Ovary (tissue), 10 donors: ENCODE data around the gene UBQLNL. TPM values are rescaled to one million over a fixed set of nuclear protein-coding genes. Genes with fewer than 3 reads are reported as not detected.

Source experiments
- DNase-seq, 5 donors: peaks; one replicate each; pipeline ENCODE4 v3.0.0-alpha.2; 2019 to 2020
- H3K27ac ChIP-seq, 2 donors: fragments of 200-600 bp; one replicate each; pipeline versions ENCODE4 v1.5.1 to v1.8.0; 2019 to 2022
- H3K27me3 ChIP-seq: fragments of 200-600 bp; one replicate; pipeline ENCODE4 v1.8.0; 2022
- H3K36me3 ChIP-seq: fragments of 200-600 bp; sonication (generic); one replicate; pipeline ENCODE4 v1.5.1; 2019
- H3K4me1 ChIP-seq: one replicate; pipeline ENCODE4 v1.8.1; 2013; ENCODE audit warnings: mild to moderate bottlenecking, moderate library complexity; ENCODE audit not compliant: insufficient read depth
- H3K4me3 ChIP-seq: fragments of 200-600 bp; sonication (generic); one replicate; pipeline ENCODE4 v1.5.1; 2017
- H3K9me3 ChIP-seq, 2 donors: fragments of 200-600 bp in 1 of 2; sonication (generic) in 1 of 2; one replicate each; pipeline versions ENCODE4 v1.5.1 to v1.8.1; 2013 to 2019; ENCODE audit warnings: mild to moderate bottlenecking in 1 of 2, moderate library complexity in 1 of 2
- EP300 ChIP-seq: sonication (generic); formaldehyde crosslinking; IDR thresholded peaks from one replicate; pipeline ENCODE4 v1.6.1; 2017; ENCODE audit warnings: antibody characterized with exemption
- POLR2A ChIP-seq: fragments of 450-650 bp; IDR thresholded peaks from one replicate; pipeline ENCODE4 v1.6.1; 2017; ENCODE audit warnings: antibody characterized with exemption, mild to moderate bottlenecking, moderate library complexity
- WGBS, 3 donors: extraction: QIAGEN DNeasy Blood & Tissue Kit in 1 of 3; methylation state at CpG; one replicate each; pipeline versions ENCODE4 v1.1.5 to v1.1.7; 2013 to 2017; 5-methylcytosine and 5-hydroxymethylcytosine counted together
- intact Hi-C, 4 donors: fragments of 100-400 bp; cut with DNase I; formaldehyde crosslinking; loops; one replicate each; pipeline versions ENCODE4 v1.11.0 to v1.15.1; 2022 to 2023
- long read RNA-seq, 3 donors: library from polyadenylated mRNA in 2 of 3; unstranded in 2 of 3; transcript quantifications; one replicate each; pipeline ENCODE4 v2.0.0 and lab custom pipeline, GENCODE V29; 2021 to 2026
- polyA plus RNA-seq, 2 donors: library from polyadenylated mRNA; stranded (reverse); fragments of 200-250 nt in 1 of 2; fragments of 350-450 nt in 1 of 2; fragmentation: Illumina TruSeq in 1 of 2; extraction: RNeasy Lipid Tissue Mini Kit (QIAGEN cat#74804) in 1 of 2; gene quantifications; one replicate each; pipeline ENCODE4 v1.2.3, GENCODE V29; 2013 to 2014
- total RNA-seq, 7 donors: library from RNA; depleted of rRNA in 2 of 7; stranded (reverse); fragments of >200 nt in 2 of 7; fragmentation: NEBNext Ultra II Directional in 3 of 7; extraction: Animal tissue kit (Norgen Biotek cat#: 25700) in 3 of 7; gene quantifications; one replicate each; pipeline versions ENCODE4 v1.1.0 to v1.2.4, GENCODE V29; 2016 to 2023
- TF ChIP-seq, protein P1 (sequence below), 3 donors: fragments of 450-650 bp in 2 of 3; fragments of 200-600 bp in 1 of 3; IDR thresholded peaks; one replicate each; pipeline versions ENCODE4 v1.5.1 to v1.8.0; 2016 to 2022; ENCODE audit warnings: antibody characterized with exemption in 3 of 3, mild to moderate bottlenecking in 1 of 3
- donor health status: DM: no; HTN: no; CAD: no; lungs with moderate emphysema.
- donor health status: DM: no; HTN: no; CAD: no.
- donor health status: Bipolar disorder and iron deficiency.
- donor health status: DM: yes; HTN: yes; CAD: no.
- donor health status: DM: no; HTN: no; CAD: no.
- donor health status: DM: yes; HTN: yes; CAD: no.

UBQLNL gene, protein sequence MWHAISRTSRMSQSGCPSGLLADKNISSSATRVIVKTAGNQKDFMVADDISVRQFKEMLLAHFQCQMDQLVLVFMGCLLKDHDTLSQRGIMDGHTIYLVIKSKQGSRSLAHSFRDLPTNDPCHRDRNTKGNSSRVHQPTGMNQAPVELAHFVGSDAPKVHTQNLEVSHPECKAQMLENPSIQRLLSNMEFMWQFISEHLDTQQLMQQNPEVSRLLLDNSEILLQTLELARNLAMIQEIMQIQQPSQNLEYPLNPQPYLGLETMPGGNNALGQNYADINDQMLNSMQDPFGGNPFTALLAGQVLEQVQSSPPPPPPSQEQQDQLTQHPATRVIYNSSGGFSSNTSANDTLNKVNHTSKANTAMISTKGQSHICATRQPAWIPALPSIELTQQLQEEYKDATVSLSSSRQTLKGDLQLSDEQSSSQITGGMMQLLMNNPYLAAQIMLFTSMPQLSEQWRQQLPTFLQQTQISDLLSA
- total RNA-seq: 1 to 10 TPM in 6 of 7 donors, under 1 TPM in 1; 0.50 to 3.0 (median 1.3) TPM
- under 1 TPM; 0.73 to 0.87 TPM for polyA plus RNA-seq
- long read RNA-seq, donor 1: 0 reads
- long read RNA-seq, donor 2: 0 reads
- long read RNA-seq, donor 3, partial matches to known transcripts: 0 of 1 reads
- long read RNA-seq, donor 3, other reads (novel, unspliced or antisense): 0 of 1 reads

DNA sequence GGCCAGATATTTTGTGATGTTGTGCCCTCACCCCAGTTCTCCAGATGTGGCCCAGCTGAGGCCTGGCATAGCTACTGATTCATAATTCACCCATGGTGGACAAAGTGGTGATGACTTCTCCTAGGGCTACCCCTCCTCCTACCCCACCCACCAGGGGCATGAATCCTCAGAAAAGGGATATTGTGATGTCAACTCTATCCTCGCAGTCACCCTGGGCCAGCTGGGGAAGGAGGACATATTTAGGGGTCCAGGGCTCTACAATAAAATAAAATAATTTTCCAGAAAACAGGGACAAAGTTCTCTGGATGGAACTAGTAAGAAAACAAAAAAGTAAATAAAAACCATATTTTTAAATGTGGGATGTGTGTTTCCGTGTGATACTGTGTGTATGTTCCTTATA lies at the start of gene UBQLNL:
UBQLNL (minus strand) TSS at position 101 of the 400 bp plus-strand sequence. CDS start 258 bp downstream, outside the sequence.
- no peaks in the 10 kb centered on the region for H3K36me3 ChIP-seq
- no peak for DNase-seq
- intact Hi-C loops: no loop called here
- H3K27me3 ChIP-seq: no peaks in the 10 kb centered on the region
- TF ChIP-seq POLR2A (no peak), EP300 (no peak)
- TF ChIP-seq, protein P1, sequence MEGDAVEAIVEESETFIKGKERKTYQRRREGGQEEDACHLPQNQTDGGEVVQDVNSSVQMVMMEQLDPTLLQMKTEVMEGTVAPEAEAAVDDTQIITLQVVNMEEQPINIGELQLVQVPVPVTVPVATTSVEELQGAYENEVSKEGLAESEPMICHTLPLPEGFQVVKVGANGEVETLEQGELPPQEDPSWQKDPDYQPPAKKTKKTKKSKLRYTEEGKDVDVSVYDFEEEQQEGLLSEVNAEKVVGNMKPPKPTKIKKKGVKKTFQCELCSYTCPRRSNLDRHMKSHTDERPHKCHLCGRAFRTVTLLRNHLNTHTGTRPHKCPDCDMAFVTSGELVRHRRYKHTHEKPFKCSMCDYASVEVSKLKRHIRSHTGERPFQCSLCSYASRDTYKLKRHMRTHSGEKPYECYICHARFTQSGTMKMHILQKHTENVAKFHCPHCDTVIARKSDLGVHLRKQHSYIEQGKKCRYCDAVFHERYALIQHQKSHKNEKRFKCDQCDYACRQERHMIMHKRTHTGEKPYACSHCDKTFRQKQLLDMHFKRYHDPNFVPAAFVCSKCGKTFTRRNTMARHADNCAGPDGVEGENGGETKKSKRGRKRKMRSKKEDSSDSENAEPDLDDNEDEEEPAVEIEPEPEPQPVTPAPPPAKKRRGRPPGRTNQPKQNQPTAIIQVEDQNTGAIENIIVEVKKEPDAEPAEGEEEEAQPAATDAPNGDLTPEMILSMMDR (IDR thresholded peaks at IDR 0.05): no peak
- H3K27ac ChIP-seq: no peak within 1 kb of the TSS
- no peaks in the 10 kb centered on the region for H3K9me3 ChIP-seq
- no peaks in the 10 kb centered on the region for H3K4me1 ChIP-seq
- 93 to 99% (median 94%) methylated on average over 2 of the region's 2 CpGs for WGBS, 3 donors
- H3K4me3 ChIP-seq: no peak within 1 kb of the TSS

DNA sequence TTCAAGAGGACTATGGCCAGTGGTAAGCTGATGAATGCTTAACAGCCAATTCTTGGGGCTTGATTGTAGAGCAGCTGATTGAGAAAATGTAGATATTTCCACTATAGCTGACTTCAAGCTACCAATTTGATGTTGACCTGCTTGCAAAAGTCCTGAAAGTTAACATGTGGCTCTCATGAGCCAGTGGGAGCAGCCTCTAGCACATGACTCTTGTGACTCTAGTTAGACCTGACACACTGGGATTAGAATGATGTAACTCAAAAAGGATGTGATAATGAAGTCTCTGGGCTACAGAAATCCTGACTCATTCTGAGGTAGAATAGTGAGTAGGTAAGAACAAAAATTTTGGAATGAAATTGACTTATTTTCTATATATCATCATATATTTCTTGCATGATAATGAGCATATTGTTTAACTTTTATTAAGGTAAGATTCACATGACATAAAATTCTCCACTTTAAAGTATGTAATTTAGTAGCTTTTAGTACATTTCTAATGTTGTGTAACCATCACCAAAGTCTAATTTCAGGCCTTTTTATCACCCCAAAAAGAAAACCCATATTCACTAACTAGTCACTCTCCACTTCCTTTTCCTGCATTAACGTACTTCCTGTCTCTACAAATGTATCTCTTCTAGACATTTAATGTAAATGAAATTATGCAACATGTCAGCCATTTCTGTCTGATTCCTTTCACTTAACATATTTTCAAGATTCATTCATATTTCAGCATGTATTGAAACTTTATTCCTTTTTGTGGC lies 47.9 kb upstream of the UBQLNL start:
- intact Hi-C loops: no loop called here

DNA sequence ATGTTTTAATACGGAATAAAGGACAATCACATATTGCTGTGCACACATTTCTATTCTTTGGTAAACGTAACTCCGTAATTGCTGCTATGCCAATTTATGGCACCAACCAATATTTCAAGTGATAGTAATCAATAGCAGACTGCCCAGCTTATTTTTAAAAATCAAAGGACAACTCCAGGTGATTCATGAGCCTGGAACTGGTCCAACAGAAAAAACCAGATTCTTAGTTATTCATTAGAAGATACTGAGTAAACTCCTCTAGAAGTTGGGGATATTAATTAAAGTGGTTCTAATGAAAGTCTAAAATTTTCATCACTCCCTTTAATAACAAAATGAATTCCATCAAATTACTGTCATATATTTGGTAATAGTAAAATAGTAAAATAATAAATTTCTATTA lies 41.3 kb upstream of the UBQLNL start:
- WGBS, 3 donors: 32 to 61% (median 53%) methylated on average over 3 of the region's 3 CpGs

More for the DNA sequence above, 47.9 kb upstream of the UBQLNL start:
- no peaks in the 10 kb centered on the region for H3K4me1 ChIP-seq
- H3K27me3 ChIP-seq: no peaks in the 10 kb centered on the region
- no peaks in the 10 kb centered on the region for H3K36me3 ChIP-seq
- H3K27ac ChIP-seq: no peak overlapping the region
- TF ChIP-seq, protein P1 (IDR thresholded peaks at IDR 0.05): no peak
- TF ChIP-seq POLR2A: no peak
- TF ChIP-seq EP300: no peak
- WGBS, 3 donors: 79 to 90% (median 84%) methylated on average over 1 of the region's 1 CpG
- no peaks in the 10 kb centered on the region for H3K9me3 ChIP-seq
- DNase-seq: no peak
- H3K4me3 ChIP-seq: no peak overlapping the region

More for the DNA sequence above, 41.3 kb upstream of the UBQLNL start:
- no peak overlapping the region for H3K4me3 ChIP-seq
- no peaks in the 10 kb centered on the region for H3K9me3 ChIP-seq
- H3K27ac ChIP-seq: no peak overlapping the region
- H3K27me3 ChIP-seq: no peaks in the 10 kb centered on the region
- intact Hi-C loops: no loop called here
- no peak for DNase-seq
- TF ChIP-seq EP300 (no peak), POLR2A (no peak)
- TF ChIP-seq, protein P1 (IDR thresholded peaks at IDR 0.05): no peak
- H3K4me1 ChIP-seq: no peaks in the 10 kb centered on the region
- H3K36me3 ChIP-seq: no peaks in the 10 kb centered on the region
